ENCODE measurements around the gene FBXO28. TPM values are rescaled to one million over a fixed set of nuclear protein-coding genes. Genes with fewer than 3 reads are reported as not detected.

Gene FBXO28
- total and polyA plus RNA-seq, 10 of the 15 experiments (the other 5 are each of a cell fraction or from before 2014, with no cell fraction given), result 4.3 to 23.2 (median 18.4) TPM

DNA sequence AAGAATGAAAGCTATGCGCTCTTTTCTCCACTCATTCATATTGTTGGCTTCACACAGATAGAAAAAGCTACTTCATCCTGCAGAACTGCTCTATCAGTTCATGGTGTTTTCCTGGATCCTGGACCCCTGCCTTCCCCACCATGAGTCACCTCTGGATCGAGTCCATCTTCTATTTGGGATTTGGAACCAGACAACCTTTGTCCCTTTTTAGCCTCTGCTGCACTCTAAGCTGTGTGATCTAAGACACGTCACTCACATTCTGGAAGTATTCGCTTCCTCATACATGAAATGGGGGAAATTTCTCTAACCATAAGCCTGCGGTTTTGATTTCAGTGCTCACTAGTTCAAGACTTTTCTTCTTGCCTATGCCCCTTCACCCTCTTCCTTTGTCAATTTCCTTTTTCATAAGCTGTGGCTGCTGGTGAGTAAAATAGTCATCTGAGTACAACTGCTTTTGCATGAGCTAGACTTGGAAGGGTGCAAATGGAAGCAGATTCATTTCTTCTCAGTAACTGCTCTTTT is 55.0 kb downstream of the FBXO28 start (continued):
- TF ChIP-seq ATF7 (IDR thresholded peaks at IDR 0.05; ENCODE audit: low read depth) (peak; percentile 80), TAF1 (IDR thresholded peaks at IDR 0.05; ENCODE audit: borderline replicate concordance, low read depth, low read length) (no peak), TCF3 (IDR thresholded peaks at IDR 0.05; ENCODE audit: borderline replicate concordance, insufficient read depth, low read depth, low read length) (no peak), BMI1 (IDR thresholded peaks at IDR 0.05; ENCODE audit: borderline replicate concordance) (no peak; the same call in 1 of the 2 replicates), IKZF1 (conservative IDR thresholded peaks at IDR 0.05) (peak; percentile 92), CBFB (IDR thresholded peaks at IDR 0.05; ENCODE audit: low read depth) (peak; percentile 93), FOXM1 (IDR thresholded peaks at IDR 0.05; ENCODE audit: low read depth, low read length) (peak; percentile 71; the same call in 1 of the 2 replicates), NFYA (IDR thresholded peaks at IDR 0.05; ENCODE audit: borderline replicate concordance, low read depth, low read length) (no peak), PAX5 (IDR thresholded peaks at IDR 0.05; ENCODE audit: borderline replicate concordance, low read depth, low read length) (peak; percentile 51; the same call in 1 of the 2 replicates), SIN3A (IDR thresholded peaks at IDR 0.05; ENCODE audit: low read depth, low read length) (no peak), RAD51 (IDR thresholded peaks at IDR 0.05) (no peak)
- TF ChIP-seq, protein P1, sequence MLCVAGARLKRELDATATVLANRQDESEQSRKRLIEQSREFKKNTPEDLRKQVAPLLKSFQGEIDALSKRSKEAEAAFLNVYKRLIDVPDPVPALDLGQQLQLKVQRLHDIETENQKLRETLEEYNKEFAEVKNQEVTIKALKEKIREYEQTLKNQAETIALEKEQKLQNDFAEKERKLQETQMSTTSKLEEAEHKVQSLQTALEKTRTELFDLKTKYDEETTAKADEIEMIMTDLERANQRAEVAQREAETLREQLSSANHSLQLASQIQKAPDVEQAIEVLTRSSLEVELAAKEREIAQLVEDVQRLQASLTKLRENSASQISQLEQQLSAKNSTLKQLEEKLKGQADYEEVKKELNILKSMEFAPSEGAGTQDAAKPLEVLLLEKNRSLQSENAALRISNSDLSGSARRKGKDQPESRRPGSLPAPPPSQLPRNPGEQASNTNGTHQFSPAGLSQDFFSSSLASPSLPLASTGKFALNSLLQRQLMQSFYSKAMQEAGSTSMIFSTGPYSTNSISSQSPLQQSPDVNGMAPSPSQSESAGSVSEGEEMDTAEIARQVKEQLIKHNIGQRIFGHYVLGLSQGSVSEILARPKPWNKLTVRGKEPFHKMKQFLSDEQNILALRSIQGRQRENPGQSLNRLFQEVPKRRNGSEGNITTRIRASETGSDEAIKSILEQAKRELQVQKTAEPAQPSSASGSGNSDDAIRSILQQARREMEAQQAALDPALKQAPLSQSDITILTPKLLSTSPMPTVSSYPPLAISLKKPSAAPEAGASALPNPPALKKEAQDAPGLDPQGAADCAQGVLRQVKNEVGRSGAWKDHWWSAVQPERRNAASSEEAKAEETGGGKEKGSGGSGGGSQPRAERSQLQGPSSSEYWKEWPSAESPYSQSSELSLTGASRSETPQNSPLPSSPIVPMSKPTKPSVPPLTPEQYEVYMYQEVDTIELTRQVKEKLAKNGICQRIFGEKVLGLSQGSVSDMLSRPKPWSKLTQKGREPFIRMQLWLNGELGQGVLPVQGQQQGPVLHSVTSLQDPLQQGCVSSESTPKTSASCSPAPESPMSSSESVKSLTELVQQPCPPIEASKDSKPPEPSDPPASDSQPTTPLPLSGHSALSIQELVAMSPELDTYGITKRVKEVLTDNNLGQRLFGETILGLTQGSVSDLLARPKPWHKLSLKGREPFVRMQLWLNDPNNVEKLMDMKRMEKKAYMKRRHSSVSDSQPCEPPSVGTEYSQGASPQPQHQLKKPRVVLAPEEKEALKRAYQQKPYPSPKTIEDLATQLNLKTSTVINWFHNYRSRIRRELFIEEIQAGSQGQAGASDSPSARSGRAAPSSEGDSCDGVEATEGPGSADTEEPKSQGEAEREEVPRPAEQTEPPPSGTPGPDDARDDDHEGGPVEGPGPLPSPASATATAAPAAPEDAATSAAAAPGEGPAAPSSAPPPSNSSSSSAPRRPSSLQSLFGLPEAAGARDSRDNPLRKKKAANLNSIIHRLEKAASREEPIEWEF (IDR thresholded peaks at IDR 0.05; ENCODE audit: insufficient replicate concordance, low read depth, low read length), result no peak
- TF ChIP-seq, protein P2, sequence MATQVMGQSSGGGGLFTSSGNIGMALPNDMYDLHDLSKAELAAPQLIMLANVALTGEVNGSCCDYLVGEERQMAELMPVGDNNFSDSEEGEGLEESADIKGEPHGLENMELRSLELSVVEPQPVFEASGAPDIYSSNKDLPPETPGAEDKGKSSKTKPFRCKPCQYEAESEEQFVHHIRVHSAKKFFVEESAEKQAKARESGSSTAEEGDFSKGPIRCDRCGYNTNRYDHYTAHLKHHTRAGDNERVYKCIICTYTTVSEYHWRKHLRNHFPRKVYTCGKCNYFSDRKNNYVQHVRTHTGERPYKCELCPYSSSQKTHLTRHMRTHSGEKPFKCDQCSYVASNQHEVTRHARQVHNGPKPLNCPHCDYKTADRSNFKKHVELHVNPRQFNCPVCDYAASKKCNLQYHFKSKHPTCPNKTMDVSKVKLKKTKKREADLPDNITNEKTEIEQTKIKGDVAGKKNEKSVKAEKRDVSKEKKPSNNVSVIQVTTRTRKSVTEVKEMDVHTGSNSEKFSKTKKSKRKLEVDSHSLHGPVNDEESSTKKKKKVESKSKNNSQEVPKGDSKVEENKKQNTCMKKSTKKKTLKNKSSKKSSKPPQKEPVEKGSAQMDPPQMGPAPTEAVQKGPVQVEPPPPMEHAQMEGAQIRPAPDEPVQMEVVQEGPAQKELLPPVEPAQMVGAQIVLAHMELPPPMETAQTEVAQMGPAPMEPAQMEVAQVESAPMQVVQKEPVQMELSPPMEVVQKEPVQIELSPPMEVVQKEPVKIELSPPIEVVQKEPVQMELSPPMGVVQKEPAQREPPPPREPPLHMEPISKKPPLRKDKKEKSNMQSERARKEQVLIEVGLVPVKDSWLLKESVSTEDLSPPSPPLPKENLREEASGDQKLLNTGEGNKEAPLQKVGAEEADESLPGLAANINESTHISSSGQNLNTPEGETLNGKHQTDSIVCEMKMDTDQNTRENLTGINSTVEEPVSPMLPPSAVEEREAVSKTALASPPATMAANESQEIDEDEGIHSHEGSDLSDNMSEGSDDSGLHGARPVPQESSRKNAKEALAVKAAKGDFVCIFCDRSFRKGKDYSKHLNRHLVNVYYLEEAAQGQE (IDR thresholded peaks at IDR 0.05; ENCODE audit: low read depth, low read length), result no peak
- TF ChIP-seq, protein P3, sequence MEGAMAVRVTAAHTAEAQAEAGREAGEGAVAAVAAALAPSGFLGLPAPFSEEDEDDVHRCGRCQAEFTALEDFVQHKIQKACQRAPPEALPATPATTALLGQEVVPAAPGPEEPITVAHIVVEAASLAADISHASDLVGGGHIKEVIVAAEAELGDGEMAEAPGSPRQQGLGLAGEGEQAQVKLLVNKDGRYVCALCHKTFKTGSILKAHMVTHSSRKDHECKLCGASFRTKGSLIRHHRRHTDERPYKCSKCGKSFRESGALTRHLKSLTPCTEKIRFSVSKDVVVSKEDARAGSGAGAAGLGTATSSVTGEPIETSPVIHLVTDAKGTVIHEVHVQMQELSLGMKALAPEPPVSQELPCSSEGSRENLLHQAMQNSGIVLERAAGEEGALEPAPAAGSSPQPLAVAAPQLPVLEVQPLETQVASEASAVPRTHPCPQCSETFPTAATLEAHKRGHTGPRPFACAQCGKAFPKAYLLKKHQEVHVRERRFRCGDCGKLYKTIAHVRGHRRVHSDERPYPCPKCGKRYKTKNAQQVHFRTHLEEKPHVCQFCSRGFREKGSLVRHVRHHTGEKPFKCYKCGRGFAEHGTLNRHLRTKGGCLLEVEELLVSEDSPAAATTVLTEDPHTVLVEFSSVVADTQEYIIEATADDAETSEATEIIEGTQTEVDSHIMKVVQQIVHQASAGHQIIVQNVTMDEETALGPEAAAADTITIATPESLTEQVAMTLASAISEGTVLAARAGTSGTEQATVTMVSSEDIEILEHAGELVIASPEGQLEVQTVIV (IDR thresholded peaks at IDR 0.05; ENCODE audit: borderline replicate concordance, partially characterized antibody), result no peak
- TF ChIP-seq, protein P4, sequence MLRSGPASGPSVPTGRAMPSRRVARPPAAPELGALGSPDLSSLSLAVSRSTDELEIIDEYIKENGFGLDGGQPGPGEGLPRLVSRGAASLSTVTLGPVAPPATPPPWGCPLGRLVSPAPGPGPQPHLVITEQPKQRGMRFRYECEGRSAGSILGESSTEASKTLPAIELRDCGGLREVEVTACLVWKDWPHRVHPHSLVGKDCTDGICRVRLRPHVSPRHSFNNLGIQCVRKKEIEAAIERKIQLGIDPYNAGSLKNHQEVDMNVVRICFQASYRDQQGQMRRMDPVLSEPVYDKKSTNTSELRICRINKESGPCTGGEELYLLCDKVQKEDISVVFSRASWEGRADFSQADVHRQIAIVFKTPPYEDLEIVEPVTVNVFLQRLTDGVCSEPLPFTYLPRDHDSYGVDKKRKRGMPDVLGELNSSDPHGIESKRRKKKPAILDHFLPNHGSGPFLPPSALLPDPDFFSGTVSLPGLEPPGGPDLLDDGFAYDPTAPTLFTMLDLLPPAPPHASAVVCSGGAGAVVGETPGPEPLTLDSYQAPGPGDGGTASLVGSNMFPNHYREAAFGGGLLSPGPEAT (IDR thresholded peaks at IDR 0.05; ENCODE audit: low read depth), result peak; percentile 85
- TF ChIP-seq, protein P5, sequence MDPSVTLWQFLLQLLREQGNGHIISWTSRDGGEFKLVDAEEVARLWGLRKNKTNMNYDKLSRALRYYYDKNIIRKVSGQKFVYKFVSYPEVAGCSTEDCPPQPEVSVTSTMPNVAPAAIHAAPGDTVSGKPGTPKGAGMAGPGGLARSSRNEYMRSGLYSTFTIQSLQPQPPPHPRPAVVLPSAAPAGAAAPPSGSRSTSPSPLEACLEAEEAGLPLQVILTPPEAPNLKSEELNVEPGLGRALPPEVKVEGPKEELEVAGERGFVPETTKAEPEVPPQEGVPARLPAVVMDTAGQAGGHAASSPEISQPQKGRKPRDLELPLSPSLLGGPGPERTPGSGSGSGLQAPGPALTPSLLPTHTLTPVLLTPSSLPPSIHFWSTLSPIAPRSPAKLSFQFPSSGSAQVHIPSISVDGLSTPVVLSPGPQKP (IDR thresholded peaks at IDR 0.05; ENCODE audit: low read depth, low read length), result no peak
